ENCODE measurements around the gene HS6ST1.
"Not testable (repeated sequence)": the region's sequence is repeated elsewhere in the genome, so short reads cannot be mapped to it uniquely, and the experiment has no call there.

Gene HS6ST1

DNA sequence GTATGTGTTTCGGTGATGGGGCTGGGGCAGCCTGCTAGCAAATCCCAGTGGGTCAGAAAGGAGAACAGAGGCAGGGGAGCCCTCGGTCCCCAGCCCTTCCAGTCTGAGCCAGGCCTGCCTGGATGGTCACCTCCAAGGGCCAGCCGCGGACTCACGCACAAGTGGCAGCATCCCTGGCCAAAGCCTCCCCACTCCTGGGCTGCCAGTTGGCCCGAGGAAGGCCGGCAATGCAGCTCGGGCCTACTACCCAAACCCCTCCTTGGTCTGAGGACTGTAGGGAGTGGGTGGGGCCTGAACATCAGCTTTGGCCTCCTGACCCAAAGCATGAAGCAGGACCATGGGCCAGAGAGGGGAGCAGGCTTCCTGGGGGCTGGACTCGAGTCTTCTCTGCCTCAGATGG, 51.5 kb downstream of the HS6ST1 start:
- not testable (repeated sequence) for DNase-seq (ENCODE audit: low read depth)

DNA sequence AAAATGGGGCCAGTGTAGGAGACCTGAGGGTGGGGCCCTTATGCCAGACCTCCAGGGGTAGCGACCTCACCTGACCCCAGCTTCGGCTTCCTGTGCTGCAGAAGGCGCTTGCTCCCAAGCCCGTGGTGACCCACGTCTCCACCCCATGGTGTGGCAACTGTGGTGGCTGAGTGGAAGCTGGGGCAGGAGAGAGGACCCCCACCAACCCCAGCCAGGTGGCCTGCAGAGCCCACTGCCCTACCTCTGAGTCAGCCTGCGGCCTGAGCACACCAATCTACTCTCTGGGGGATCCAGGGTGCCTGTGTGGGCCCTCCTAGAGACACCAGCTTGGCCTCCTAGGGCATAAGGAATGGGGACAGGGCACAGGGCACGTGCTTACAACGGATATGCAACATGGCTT, 52.2 kb downstream of the HS6ST1 start:
- DNase-seq (ENCODE audit: low read depth) = not testable (repeated sequence)

DNA sequence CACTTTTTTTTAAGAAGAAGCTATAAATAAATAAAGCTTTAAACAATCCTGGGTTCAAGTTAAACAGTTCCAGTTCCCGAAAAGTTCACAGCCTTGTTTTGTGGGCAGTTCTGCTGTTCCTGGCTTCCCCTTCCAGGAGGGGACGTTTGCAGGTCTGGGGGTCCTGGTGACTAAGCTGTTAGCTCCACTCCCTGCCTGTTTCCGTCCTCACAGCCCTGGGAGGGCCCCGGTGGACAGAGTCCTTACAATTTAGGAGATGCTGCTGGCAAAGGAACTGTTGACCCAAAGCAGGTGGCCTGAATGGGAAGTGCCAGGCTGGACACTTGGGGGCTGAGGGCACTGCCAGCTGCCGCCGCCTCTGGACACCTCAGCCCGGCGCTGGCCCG, 53.1 kb downstream of the HS6ST1 start:
- not testable (repeated sequence) for DNase-seq (ENCODE audit: low read depth)

DNA sequence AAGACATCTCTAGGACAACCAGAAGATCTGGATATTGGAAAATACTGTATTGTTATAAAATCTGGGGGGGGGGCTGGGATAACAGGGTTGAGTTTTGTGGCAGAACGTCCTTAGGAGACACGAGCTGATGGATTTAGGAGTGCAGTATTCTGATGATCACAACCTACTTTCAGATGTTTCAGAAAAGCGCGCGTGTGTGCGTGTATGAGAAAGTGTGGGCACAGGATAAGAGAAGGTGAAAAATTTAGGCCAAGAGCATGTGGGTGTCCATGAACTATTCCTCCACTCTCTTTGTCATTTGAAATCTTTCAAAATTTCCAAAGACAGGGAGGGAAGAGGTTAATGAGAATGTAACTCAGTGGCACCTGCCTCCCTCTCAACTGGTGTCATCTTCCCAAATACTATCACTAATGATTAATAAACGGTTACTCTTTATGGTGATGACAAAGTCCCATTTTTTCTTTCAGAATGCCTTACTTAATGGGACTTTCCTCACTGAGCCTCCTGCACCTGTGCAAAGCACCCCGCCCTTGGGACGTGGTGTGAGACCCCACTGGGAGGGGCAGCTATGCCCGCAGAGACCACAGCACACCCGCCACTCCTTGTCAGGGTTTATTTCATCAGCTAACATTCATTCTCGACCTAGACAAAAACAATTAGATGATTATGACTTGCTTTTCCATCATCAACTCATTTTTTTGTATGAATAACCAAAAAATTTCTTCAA, 53.6 kb downstream of the HS6ST1 start:
- DNase-seq (ENCODE audit: low read depth) = no peak

DNA sequence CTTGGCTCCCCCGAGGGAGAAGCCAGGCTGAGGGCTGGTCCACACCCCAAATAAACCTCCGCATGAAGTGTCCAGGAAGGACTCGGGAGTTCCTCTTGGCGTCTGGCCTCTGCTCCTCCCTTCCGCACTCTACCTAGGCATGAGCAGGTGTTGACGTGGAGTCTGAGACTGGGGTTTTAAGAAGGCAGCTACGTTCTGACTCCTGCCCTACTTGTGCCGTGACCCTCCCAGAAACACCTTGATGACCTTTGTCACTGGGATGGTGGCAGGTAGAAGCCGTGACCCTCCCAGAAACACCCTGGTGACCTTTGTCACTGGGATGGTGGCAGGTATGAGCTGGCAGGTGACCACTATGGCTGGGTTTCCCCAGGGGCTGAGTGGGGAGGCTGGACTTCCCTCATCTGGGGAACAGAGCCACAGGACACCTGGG, 54.8 kb downstream of the HS6ST1 start:
- no peak for DNase-seq (ENCODE audit: low read depth)

DNA sequence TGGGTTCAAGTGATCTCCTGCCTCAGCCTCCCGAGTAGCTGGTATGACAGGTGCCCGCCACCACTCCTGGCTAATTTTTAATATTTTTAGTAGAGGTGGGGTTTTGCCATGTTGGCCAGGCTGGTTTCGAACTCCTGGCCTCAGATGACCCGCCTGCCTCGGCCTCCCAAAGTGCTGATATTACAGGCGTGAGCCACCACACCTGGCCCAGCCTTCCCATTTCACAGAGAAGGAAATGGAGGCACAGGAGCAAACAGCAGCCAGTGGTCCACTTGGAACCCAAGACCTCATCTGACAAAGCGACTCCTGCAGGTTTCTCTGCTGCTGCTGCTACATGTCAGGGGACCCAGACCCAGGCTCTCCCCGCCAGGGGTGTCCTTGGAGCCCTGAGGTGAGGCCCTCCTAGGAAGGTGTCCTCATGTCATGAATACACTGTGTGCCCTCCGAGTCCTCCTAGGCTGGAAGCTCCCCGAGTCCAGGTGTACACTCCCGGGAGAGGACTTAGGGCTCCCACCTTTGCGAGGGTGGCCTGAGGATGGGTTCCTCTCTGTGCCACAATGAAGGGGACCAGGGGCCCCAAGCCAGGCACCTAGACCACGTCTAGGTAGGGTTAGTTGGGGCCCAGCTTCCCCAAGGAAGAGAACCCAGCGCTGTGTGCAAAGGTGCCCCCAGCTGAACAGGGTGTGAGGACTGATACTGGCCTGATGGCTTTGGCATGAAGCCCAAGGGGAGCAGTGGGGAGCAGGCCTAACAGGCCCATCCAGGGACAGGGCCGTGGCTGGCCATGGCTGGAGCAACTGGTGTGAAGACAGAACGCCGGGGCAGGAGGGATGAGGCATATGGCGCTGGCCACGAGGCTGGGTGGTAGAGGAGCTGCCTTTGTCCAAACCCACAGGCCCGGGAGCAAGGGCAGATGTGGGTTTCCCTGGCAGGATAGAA, 56.1 kb downstream of the HS6ST1 start:
- no peak for DNase-seq (ENCODE audit: low read depth)

DNA sequence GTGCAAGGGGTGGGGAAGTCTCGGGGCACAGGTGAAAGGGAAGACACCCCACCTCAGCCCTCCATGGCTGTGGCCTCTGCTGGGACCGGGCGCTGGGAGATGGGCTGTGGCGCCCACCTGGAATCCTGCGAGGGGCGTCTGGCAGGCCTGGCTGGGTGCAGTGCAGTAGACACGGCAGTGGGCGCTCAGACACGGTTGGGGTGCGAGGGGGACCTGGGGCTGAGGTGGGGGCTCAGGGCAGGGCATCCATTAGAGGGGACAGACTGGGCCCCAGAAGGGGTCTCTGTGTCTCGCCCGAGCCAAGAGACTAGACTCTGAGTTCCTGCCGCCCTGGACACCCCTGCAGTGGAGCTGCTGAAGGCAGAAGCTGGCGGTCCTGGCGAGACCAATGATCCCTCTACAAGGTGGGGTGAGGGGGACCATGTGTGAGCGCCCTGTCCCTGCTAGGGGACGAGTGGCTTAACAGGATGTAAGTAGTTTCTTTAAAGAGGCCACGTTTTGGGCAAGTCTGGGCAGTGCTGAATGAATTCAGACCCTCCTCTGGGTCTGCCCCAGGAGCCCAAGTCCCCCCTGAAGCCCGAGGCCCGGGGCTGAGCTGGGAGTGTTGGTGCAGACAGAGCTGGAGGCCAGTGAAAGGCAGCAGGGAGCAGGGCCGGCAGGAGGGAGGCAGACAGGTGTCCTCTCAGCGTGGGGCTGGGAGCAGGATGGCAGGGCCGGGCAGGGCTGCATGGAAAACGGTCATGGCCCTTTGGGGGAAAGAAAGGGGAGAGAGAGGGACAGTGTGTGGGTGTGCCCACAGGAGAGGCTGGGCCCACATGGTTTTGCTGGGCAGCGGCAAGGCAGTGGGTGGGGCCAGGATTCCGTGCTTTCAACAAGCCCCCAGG, 57.2 kb downstream of the HS6ST1 start:
- DNase-seq (ENCODE audit: low read depth) = no peak

DNA sequence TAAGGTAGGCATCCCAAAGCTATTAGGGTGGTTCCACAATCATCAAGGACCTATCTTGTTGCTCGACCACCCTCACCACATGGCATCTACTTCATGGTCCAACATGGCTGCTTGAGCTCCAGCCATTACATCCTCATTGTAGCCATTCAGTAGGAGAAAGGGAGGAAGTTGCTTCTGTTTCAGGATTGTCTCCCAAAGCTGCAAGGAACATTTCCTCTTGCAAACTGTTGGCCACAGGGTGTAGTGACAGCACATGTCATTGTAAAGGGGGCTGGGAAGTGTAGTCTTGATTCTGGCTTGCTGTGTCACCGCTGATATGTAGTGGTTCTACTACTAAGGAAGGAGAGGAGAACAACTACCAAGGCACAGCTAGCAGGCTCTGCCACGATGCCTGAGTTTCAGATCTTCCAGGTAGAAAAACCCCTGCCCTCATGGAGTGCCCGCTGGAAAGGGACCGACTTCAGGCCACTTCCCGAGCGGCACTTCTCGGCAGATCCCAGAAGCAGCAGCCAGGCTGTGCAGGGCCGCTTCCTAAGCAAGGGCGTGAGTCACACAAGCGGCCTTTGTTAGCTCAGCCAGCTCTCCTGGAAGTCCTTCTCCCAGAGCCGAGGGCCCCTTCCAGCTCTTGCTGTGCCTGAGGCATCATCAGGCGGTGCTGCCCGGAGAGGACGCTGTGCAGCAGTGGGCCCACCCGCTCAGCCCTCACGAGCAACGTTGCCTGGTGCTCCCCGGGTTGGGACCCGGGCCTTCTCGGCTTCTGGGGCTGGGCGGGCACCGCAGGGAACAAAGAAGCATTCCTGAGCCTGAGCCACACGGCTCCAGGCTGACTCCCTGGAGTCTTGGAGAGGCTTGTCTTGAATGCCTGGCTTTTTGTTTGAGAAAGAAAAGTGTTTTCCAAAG, 58.2 kb downstream of the HS6ST1 start:
- DNase-seq (ENCODE audit: low read depth) = no peak

DNA sequence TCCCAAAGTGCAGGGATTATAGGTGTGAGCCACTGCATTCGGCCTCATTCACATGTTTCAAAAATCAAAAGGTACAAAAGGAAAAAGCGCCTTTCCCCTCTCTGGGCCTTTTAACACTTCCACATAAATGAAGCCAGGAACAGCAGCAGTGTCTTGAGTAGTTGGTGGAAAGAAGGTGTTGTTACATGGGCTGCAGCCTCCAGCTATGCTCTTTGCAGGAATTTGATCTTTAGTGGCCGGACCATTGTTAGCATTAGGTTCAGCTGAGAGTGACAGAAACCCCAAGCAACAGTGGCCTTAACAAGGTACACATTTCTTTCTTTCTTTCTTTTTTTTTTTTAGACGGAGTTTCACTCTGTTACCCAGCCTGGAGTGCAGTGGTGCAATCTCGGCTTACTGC, 59.1 kb downstream of the HS6ST1 start:
- no peak for DNase-seq (ENCODE audit: low read depth)

DNA sequence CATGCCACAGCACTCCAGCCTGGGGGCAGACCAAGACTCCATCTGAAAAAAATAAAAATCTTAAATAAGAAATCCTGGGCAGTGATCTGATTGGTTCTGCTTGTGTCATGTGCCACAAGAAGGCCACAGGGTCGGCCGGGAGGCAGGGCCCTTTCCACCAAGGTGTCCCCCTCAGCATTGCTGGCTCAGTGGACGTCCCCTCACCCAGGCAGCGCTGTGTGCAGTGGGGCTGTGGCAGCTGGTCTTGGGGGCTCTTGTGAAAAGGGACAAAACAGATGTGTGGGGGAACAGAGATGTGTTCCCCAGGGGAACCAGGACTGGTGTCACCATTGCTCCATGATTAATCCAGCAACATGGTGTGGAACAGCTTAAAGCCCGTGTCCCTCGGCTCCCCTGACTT, 60.5 kb downstream of the HS6ST1 start:
- no peak for DNase-seq (ENCODE audit: low read depth)

DNA sequence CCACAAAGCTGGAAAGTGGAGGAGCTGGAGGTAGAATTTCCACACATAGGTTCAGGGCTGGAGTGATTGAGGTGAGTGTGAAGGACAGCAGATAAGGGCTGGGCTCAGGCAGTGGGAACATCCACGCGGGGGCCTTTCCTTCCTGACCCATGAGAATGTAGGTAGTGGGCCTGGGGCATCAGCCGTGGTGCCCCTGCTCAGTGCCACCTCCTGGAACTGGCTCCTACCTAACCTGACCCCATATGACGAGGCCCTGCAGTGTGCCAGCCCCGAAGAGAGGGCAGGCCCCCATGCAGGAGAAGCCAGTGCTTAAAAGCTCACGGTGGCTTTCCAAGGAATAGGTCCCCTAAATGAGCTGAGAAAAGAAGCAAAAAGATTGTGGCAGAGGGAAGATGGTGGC, 66.2 kb downstream of the HS6ST1 start:
- no peak for DNase-seq (ENCODE audit: low read depth)

DNA sequence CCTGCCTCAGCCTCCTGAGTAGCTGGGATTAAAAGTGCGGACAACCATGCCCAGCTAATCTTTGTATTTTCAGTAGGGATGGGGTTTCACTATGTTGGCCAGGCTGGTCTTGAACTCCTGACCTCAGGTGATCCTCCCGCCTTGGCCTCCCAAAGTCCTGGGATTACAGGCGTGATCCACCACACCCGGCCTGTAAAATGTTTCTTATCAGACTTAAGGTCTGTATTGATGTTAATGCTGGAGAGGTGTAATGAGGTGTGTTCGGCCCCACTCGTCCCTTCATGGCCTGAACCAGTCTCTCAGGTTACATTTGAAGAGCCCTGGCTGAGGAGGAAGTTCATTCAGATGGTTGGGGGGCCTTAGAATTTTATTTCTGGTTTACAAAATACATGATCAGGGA, 66.6 kb downstream of the HS6ST1 start:
- not testable (repeated sequence) for DNase-seq (ENCODE audit: low read depth)

DNA sequence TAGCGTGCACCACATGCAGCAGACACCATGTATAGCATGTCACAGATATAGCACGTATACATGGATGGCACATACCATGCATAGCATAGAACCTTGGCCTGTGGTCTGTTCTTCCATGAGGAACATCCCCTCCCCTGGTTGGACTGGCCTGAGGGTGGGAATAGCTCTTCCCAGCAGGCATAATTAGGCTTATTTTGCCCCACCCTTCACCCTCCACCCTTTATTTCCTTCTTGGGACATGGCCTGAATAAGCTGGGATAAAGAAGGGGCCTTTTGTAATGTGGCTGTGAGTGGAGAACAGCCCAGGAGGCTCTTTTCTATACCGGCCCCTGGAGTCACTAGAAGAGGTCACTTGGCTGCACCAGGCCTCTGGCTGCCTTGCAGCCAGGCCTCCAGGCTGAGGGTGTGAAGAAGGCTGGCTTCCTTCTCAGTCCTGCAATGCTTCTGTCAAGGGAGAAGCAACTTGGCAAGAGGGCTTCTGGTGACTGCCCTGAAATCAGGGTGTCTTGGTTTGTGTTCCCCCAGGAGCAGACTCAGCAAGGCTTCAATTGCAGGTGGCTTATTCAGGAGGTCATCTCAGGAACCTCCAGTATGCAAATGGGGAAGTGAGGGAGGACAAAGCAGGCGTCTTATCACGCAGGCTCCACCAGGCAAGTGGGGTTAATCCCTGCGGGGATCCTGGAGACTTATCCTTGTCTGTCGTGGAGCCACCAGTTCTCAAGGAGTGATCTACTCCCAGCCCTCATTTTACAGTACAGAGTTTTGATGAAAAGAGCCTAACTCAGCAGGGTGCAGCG, 68.2 kb downstream of the HS6ST1 start:
- no peak for DNase-seq (ENCODE audit: low read depth)

DNA sequence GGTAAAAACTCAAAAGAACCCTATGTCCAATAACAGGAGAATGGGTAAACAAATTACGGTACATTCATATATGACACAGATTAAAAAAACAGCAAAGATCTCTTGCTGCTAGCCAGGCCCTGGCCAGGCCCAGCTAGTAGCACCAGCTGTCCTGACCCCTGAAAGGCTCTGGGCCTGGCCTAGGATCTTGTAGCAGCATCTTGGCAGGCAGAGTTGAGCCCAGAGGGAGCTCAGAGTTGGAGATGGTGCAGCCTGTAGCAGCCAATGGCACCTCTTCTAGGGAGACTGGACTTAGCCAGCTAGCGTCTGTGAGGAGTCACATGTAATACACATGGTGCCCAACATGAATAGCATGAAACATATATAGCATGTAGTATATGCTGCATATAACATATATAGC, 69.1 kb downstream of the HS6ST1 start:
- DNase-seq (ENCODE audit: low read depth) = no peak

DNA sequence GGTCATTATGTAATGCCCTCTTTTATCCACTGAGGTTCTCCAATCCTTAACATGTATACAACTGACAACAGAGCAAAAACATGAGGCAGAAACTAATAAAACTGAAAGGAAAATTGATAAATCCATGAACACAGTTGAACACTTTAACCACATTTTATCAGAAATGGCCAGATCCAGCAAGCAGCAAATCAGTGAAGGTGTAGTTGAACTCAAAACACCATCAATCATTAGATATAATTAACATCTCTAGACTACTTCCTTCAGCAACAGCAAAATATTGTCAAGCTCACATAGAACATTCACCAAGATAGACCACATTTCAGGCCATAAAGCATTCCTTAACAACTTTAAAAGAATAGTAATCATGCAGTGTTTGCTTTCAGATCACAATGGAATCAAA, 72.9 kb downstream of the HS6ST1 start:
- no peak for DNase-seq (ENCODE audit: low read depth)

DNA sequence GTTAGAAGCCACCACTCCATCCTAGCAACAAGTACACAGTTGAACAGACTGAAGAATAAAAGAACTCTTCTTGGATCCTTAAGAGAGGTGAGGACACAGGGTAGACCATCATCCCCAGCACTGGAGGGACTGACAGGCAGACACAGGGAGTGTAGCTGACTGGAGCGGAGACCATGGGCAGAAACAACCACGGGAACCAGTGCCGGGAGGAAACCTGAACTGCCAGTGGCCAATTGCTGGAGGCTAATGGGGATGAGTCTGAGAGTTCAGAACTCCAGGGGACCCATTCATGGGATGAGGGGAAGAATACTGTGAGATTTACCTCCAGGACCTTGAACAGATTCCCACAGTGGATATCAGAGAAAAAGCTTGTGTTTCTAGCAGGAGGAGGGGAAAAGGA, 76.8 kb downstream of the HS6ST1 start:
- DNase-seq (ENCODE audit: low read depth) = no peak

DNA sequence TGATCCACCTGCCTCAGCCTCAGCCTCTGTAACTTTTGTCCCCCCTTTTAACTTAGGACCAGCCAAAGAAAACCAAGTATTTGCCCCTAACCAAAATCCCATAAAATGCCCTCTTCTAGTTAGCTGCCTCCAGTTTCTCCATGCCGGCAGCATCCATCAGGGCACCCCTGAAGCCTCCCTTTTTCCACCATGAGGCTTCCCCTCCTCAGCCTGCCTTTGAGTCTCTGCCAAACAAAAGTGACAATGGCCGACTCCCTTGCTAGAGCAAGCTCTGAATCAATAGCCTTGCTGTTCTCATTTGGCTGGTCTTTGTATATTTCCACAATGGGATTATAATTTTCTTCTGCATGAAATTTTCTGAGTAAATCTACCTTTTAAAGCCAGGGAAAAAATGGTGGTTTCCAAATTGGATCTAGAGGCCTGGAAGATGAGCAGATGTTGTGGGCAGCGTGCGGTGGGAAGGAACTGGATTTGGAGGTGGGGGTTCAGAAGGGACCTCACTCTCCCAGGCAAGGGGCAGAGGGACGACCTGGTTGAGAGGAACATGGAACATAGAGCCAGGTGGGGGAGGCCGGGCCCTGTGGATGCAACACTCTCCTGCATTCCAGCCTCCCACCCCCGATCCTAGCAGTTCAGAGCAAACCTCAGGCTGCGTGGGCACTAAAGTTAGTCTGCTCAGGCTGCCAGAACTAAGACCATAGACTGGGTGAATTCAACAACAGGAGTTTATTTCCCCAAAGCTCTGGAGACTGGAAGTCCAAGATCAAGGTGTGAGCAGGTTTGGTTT, 80.6 kb downstream of the HS6ST1 start:
- DNase-seq (ENCODE audit: low read depth) = no peak

DNA sequence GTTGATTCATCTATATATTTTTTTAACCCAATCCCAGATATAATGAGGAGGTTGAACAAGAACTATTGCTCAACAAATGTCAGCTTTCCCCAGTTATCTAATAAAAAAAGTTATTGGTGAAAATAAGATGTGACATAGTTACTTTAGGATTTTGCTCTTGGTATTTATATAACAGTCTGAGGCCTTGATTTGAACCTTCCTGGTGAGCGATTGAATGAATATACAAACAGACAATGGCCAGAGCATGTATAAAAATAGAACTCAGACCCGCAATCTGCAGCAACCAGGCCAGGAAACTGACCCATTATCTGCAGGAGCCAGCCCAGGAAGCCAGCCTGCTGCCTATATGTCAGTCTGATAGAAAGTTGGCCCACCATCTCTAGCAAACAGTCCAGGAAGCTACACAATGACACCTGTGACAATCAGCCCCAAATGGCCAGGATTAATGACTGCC, 81.6 kb downstream of the HS6ST1 start:
- no peak for DNase-seq (ENCODE audit: low read depth)

DNA sequence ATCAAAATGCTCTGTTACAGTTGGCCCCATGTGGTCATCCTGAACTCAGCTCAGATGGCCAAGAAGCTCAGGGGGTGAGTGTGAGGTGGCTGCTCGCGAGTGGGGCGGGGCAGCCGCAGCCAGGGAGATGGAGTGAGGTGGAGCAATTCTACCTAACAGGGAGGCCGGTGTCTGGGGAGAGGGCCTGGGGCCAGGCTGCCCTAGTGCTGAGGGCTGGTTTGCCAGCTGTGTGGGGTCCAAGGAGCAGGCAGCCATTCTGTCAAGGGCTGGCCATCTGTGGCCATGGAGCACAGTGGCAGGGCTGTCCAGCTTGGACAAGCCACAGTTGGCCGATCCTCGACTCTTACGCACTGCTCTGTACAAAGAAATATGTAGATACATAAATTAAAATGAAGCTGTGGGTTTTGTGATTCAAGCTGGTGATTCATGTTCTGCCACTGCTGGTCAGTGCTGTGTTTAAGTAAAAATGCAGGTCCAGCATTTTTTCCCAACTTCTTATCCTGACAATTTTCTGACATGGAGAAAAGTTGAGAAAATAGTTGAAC, 82.1 kb downstream of the HS6ST1 start:
- no peak for DNase-seq (ENCODE audit: low read depth)

Measured in activated T-cell treated with anti-CD3 and anti-CD28 coated beads for 1 hour (primary cell).